Ovary (tissue), 10 donors: ENCODE results near the gene FBXO9. TPM values are rescaled to one million over a fixed set of nuclear protein-coding genes. Genes with fewer than 3 reads are reported as not detected.

Experiments
- DNase-seq, 5 donors: peaks; one replicate each; pipeline ENCODE4 v3.0.0-alpha.2; 2019 to 2020
- H3K27ac ChIP-seq, 2 donors: fragments of 200-600 bp; one replicate each; pipeline versions ENCODE4 v1.5.1 to v1.8.0; 2019 to 2022
- H3K27me3 ChIP-seq: fragments of 200-600 bp; one replicate; pipeline ENCODE4 v1.8.0; 2022
- H3K36me3 ChIP-seq: fragments of 200-600 bp; sonication (generic); one replicate; pipeline ENCODE4 v1.5.1; 2019
- H3K4me1 ChIP-seq: one replicate; pipeline ENCODE4 v1.8.1; 2013; ENCODE audit warnings: mild to moderate bottlenecking, moderate library complexity; ENCODE audit not compliant: insufficient read depth
- H3K4me3 ChIP-seq: fragments of 200-600 bp; sonication (generic); one replicate; pipeline ENCODE4 v1.5.1; 2017
- H3K9me3 ChIP-seq, 2 donors: fragments of 200-600 bp in 1 of 2; sonication (generic) in 1 of 2; one replicate each; pipeline versions ENCODE4 v1.5.1 to v1.8.1; 2013 to 2019; ENCODE audit warnings: mild to moderate bottlenecking in 1 of 2, moderate library complexity in 1 of 2
- EP300 ChIP-seq: sonication (generic); formaldehyde crosslinking; IDR thresholded peaks from one replicate; pipeline ENCODE4 v1.6.1; 2017; ENCODE audit warnings: antibody characterized with exemption
- POLR2A ChIP-seq: fragments of 450-650 bp; IDR thresholded peaks from one replicate; pipeline ENCODE4 v1.6.1; 2017; ENCODE audit warnings: antibody characterized with exemption, mild to moderate bottlenecking, moderate library complexity
- WGBS, 3 donors: extraction: QIAGEN DNeasy Blood & Tissue Kit in 1 of 3; methylation state at CpG; one replicate each; pipeline versions ENCODE4 v1.1.5 to v1.1.7; 2013 to 2017; 5-methylcytosine and 5-hydroxymethylcytosine counted together
- intact Hi-C, 4 donors: fragments of 100-400 bp; cut with DNase I; formaldehyde crosslinking; loops; one replicate each; pipeline versions ENCODE4 v1.11.0 to v1.15.1; 2022 to 2023
- long read RNA-seq, 3 donors: library from polyadenylated mRNA in 2 of 3; unstranded in 2 of 3; transcript quantifications; one replicate each; pipeline ENCODE4 v2.0.0 and lab custom pipeline, GENCODE V29; 2021 to 2026
- polyA plus RNA-seq, 2 donors: library from polyadenylated mRNA; stranded (reverse); fragments of 200-250 nt in 1 of 2; fragments of 350-450 nt in 1 of 2; fragmentation: Illumina TruSeq in 1 of 2; extraction: RNeasy Lipid Tissue Mini Kit (QIAGEN cat#74804) in 1 of 2; gene quantifications; one replicate each; pipeline ENCODE4 v1.2.3, GENCODE V29; 2013 to 2014
- total RNA-seq, 7 donors: library from RNA; depleted of rRNA in 2 of 7; stranded (reverse); fragments of >200 nt in 2 of 7; fragmentation: NEBNext Ultra II Directional in 3 of 7; extraction: Animal tissue kit (Norgen Biotek cat#: 25700) in 3 of 7; gene quantifications; one replicate each; pipeline versions ENCODE4 v1.1.0 to v1.2.4, GENCODE V29; 2016 to 2023
- TF ChIP-seq, protein P1 (sequence below), 3 donors: fragments of 450-650 bp in 2 of 3; fragments of 200-600 bp in 1 of 3; IDR thresholded peaks; one replicate each; pipeline versions ENCODE4 v1.5.1 to v1.8.0; 2016 to 2022; ENCODE audit warnings: antibody characterized with exemption in 3 of 3, mild to moderate bottlenecking in 1 of 3
- donor health status: DM: no; HTN: no; CAD: no; lungs with moderate emphysema.
- donor health status: DM: no; HTN: no; CAD: no.
- donor health status: Bipolar disorder and iron deficiency.
- donor health status: DM: yes; HTN: yes; CAD: no.
- donor health status: DM: no; HTN: no; CAD: no.
- donor health status: DM: yes; HTN: yes; CAD: no.

FBXO9 gene
- total RNA-seq (10 to 100 TPM; 39.5 to 86.3 (median 75.3) TPM), polyA plus RNA-seq (10 to 100 TPM; 31.6 to 71.6 TPM)
- long read RNA-seq, donor 1, transcript FBXO9-202 (13 exons, 3,418 nt): major isoform, 16 of 75 reads
- long read RNA-seq, donor 1, partial matches to known transcripts: 46 of 75 reads
- long read RNA-seq, donor 1, other reads (novel, unspliced or antisense): 13 of 75 reads
- long read RNA-seq, donor 2, partial matches to known transcripts: 6 of 14 reads
- long read RNA-seq, donor 2, other reads (novel, unspliced or antisense): 8 of 14 reads
- long read RNA-seq, donor 3, transcript FBXO9-202 (13 exons, 3,418 nt): major isoform, 76 of 94 reads
- long read RNA-seq, donor 3, partial matches to known transcripts: 2 of 94 reads
- long read RNA-seq, donor 3, other reads (novel, unspliced or antisense): 16 of 94 reads

- Histone ChIP-seq H3K36me3 (no peaks in the 10 kb centered on the region), H3K27ac (peak within 1 kb of the TSS; percentile 92 to 98), H3K27me3 (no peaks in the 10 kb centered on the region), H3K4me1 (peaks cover 1% of the 10 kb centered on the region), H3K9me3 (no peaks in the 10 kb centered on the region), H3K4me3 (peak within 1 kb of the TSS; percentile 87)
- TF ChIP-seq EP300 (no peak), POLR2A (peak; percentile 21)
- TF ChIP-seq, protein P1, sequence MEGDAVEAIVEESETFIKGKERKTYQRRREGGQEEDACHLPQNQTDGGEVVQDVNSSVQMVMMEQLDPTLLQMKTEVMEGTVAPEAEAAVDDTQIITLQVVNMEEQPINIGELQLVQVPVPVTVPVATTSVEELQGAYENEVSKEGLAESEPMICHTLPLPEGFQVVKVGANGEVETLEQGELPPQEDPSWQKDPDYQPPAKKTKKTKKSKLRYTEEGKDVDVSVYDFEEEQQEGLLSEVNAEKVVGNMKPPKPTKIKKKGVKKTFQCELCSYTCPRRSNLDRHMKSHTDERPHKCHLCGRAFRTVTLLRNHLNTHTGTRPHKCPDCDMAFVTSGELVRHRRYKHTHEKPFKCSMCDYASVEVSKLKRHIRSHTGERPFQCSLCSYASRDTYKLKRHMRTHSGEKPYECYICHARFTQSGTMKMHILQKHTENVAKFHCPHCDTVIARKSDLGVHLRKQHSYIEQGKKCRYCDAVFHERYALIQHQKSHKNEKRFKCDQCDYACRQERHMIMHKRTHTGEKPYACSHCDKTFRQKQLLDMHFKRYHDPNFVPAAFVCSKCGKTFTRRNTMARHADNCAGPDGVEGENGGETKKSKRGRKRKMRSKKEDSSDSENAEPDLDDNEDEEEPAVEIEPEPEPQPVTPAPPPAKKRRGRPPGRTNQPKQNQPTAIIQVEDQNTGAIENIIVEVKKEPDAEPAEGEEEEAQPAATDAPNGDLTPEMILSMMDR (IDR thresholded peaks at IDR 0.05): peak in 1 of 3 donors; percentile 1
- intact Hi-C loops: loop anchor here in 2 of 4 donors (2.0 to 5.0 kb wide), 2 partner anchors 68 to 71 kb away; partner anchors contain the start of gene GSTA4 (in 2 of the 2)
- DNase-seq: peak; percentile 59 to 84 (median 79)
- 0 to 1% (median 0%) methylated on average over 43 to 78 of the region's 78 CpGs for whole genome bisulfite sequencing, 3 donors
These were observed at the start of gene FBXO9 for GRCh38 chr6:53065266-53066076. FBXO9 (plus strand) TSS chr6:53065404; CDS start chr6:53065790, 386 bp downstream.

GRCh38 chr6:53015486-53015885, 49.7 kb upstream of the FBXO9 start:
- Histone ChIP-seq H3K36me3 (no peaks in the 10 kb centered on the region), H3K27me3 (no peaks in the 10 kb centered on the region), H3K9me3 (no peaks in the 10 kb centered on the region), H3K27ac (no peak overlapping the region), H3K4me1 (no peaks in the 10 kb centered on the region), H3K4me3 (no peak overlapping the region)
- DNase-seq: no peak
- TF ChIP-seq, protein P1 (IDR thresholded peaks at IDR 0.05): no peak
- TF ChIP-seq EP300 (no peak), POLR2A (no peak)
- intact Hi-C loops: no loop called here
- 99 to 100% (median 99%) methylated on average over 1 of the region's 1 CpG for WGBS, 3 donors

- Histone ChIP-seq H3K4me1 (no peaks in the 10 kb centered on the region), H3K27me3 (no peaks in the 10 kb centered on the region), H3K27ac (no peak overlapping the region), H3K4me3 (no peak overlapping the region), H3K36me3 (no peaks in the 10 kb centered on the region), H3K9me3 (no peaks in the 10 kb centered on the region)
- WGBS, 3 donors: 92 to 96% (median 94%) methylated on average over 2 of the region's 2 CpGs
- DNase-seq: no peak
- intact Hi-C loops: no loop called here
- TF ChIP-seq POLR2A: no peak
- TF ChIP-seq EP300: no peak
- TF ChIP-seq, protein P1 (IDR thresholded peaks at IDR 0.05): no peak
These were observed 46.8 kb upstream of the FBXO9 start for GRCh38 chr6:53018446-53018845.

GRCh38 chr6:53020005-53020744, 45.0 kb upstream of the FBXO9 start:
- no peaks in the 10 kb centered on the region for H3K27me3 ChIP-seq
- TF ChIP-seq POLR2A: no peak
- intact Hi-C loops: no loop called here
- no peaks in the 10 kb centered on the region for H3K4me1 ChIP-seq
- no peaks in the 10 kb centered on the region for H3K9me3 ChIP-seq
- H3K36me3 ChIP-seq: no peaks in the 10 kb centered on the region
- DNase-seq: no peak
- no peak overlapping the region for H3K4me3 ChIP-seq
- WGBS, 3 donors: 65 to 74% (median 67%) methylated on average over 3 of the region's 3 CpGs
- H3K27ac ChIP-seq: no peak overlapping the region
